ENCODE measurements around the gene SAAL1. TPM values are rescaled to one million over a fixed set of nuclear protein-coding genes. Genes with fewer than 3 reads are reported as not detected.

Gene SAAL1, protein sequence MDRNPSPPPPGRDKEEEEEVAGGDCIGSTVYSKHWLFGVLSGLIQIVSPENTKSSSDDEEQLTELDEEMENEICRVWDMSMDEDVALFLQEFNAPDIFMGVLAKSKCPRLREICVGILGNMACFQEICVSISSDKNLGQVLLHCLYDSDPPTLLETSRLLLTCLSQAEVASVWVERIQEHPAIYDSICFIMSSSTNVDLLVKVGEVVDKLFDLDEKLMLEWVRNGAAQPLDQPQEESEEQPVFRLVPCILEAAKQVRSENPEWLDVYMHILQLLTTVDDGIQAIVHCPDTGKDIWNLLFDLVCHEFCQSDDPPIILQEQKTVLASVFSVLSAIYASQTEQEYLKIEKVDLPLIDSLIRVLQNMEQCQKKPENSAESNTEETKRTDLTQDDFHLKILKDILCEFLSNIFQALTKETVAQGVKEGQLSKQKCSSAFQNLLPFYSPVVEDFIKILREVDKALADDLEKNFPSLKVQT
- 14.1 and 14.3 TPM in 2 replicates for total RNA-seq

DNA sequence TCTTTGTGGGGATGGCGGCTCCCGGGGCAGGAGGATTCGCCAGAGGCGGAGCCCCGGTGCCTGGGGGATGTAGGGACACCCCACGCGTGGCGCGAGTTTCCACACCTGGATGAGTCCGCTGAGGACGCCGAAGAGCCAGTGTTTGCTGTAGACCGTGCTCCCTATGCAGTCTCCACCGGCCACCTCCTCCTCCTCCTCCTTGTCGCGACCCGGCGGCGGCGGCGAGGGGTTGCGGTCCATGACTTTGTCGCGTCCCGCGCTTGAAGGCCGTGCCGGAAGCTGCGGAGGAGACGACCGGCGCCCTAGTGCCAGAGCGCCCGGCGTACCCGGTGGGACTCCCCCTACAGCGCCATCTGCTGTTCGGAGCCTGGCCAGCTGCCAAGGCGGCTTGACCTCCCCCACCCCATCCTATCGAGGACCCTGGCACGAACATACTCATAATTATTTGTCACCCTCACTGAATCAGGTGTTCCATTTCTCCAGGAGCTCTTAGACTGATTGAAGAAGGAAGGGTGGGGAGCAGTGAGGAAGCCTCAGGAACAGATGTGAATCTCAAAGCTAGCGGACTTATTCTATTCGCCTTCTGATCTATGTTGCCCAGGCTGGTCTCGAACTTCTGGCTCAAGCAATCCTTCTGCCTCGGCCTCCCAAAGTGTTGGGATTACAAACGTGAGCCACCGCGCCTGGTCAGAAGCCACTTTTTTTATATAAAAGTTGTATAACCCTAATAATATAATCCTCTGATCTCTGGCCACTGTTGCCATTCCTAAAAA lies at the start of gene SAAL1:
Gene SAAL1, minus strand, starts transcription at position 281 of the 773 bp plus-strand sequence. Its CDS starts 41 bp downstream, at position 240.

DNA sequence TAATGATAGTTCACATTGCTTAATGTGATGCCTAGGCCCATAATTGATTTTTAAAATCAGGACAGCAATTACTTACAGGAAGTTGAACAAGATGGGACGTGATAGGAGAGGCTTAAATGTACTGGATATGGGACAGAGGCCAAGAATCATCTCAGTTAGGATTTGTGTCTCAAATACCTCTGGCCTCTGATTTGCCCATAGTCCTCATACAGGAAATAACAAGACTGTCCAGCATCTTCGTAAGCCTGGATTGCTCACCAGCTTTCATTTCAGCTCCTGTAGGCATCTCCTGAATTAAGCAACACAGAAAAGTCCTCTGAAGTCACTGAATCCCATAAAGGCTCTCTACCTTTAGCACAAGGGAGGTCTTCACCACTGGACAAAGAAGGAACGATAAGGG lies 26.5 kb upstream of the SAAL1 start, which contains the start of gene MRGPRX3:
Gene MRGPRX3, plus strand, starts transcription at position 231 of the 400 bp plus-strand sequence. CDS start 4,632 bp downstream, outside the sequence.

DNA sequence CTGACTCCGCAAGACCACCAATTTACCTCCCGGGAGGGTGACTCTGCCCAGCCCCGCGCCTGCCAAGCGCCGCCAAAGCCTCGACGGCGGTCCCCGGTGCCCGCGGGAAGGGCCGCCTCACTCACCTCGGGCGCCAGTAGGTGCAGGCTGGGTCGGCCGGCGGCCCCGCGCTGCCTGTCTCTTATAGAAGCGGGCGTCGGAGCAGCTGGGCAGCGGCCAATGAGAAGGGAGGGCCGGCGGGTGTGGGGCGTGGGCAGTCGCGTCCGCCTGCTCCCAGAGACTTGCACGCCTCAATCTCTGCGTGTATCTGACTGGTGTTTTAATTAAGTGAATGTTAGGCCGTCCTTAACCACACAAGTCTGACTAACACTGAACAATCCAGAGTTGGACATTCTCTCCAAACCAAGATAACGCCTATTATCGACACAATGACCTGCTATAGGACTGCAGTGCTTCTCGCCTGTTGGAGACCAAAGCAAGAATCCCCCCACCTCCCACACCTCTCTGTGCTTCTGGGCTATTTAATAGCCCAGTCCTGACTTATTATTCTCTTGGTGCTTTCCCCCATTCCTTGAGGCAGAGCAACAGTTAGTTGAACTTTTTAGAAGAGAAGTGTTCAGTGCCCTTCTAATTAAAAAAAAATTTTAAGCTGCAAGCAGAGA lies 59.6 kb downstream of the SAAL1 start, which contains the start of gene TPH1:
Gene TPH1, minus strand, starts transcription at position 154 of the 662 bp plus-strand sequence. CDS start 5,507 bp downstream, outside the sequence.

Small RNA genes within 50 kb of the gene (small RNA-seq; reads per million reads assigned to genes)
- gene HIGD1AP5 = not detected

Other genes starting within 250 kb of the SAAL1 start
- gene SERGEF, start 93.0 kb downstream of the SAAL1 start, total RNA-seq = 9.2 and 13.0 TPM in 2 replicates
- gene TPH1, start 59.8 kb downstream of the SAAL1 start, total RNA-seq = 0.11 and 0.39 TPM in 2 replicates
- gene MRGPRX3, start 26.5 kb upstream of the SAAL1 start, total RNA-seq = not detected in 2 replicates
- gene MRGPRX4, start 66.8 kb upstream of the SAAL1 start, total RNA-seq = not detected in 2 replicates
- gene SAA4, start 130.7 kb upstream of the SAAL1 start, total RNA-seq = not detected in 2 replicates
- gene SAA2, start 142.6 kb upstream of the SAAL1 start, total RNA-seq = not detected in 2 replicates
- gene SAA1, start 160.2 kb upstream of the SAAL1 start, total RNA-seq = not detected in 2 replicates
- 30.8 and 33.4 TPM in 2 replicates for gene HPS5, start 216.1 kb upstream of the SAAL1 start, total RNA-seq
- 62.8 and 68.3 TPM in 2 replicates for gene GTF2H1, start 216.5 kb upstream of the SAAL1 start, total RNA-seq

Data from placental epithelial cell (primary cell).